AML-193 (cell line): Measurements from ENCODE around the gene SLC38A3.

Source experiments
- DNase-seq, 2 experiments: peaks; one replicate each; lab custom pipeline; 2025; lab: John Stamatoyannopoulos, UW

The SLC38A3 gene

GRCh38 chr3:50267280-50267913 lies 62.3 kb downstream of the SLC38A3 start:
- no peak for DNase-seq

GRCh38 chr3:50268276-50268675 lies 63.2 kb downstream of the SLC38A3 start:
- DNase-seq: no peak

GRCh38 chr3:50268703-50269451 lies 63.8 kb downstream of the SLC38A3 start, which contains the start of gene SEMA3B:
TSS of gene SEMA3B (plus strand) at chr3:50269147. CDS start at chr3:50269241, 94 bp downstream.
- DNase-seq: no peak

GRCh38 chr3:50269460-50269859 lies 64.4 kb downstream of the SLC38A3 start:
- no peak for DNase-seq

GRCh38 chr3:50269977-50270413 lies 64.9 kb downstream of the SLC38A3 start:
- DNase-seq: no peak

- no peak for DNase-seq
Measured at GRCh38 chr3:50270422-50271224, 65.6 kb downstream of the SLC38A3 start.
